IgD-negative memory B cell (primary cell): ENCODE measurements around the gene LYSMD1. TPM values are rescaled to one million over a fixed set of nuclear protein-coding genes. Genes with fewer than 3 reads are reported as not detected.
"Not testable (repeated sequence)": the region's sequence is repeated elsewhere in the genome, so short reads cannot be mapped to it uniquely, and the experiment has no call there.

Experiments
- H3K27ac Mint-ChIP-seq, 3 donors: one replicate each; pipeline ENCODE4 v1.8.0; 2020 to 2022; ENCODE audit warnings: mild to moderate bottlenecking in 3 of 3, mixed read lengths in 3 of 3, moderate library complexity in 1 of 3
- H3K27me3 Mint-ChIP-seq: one replicate; pipeline ENCODE4 v1.8.0; 2021; ENCODE audit warnings: mixed read lengths
- H3K36me3 Mint-ChIP-seq: one replicate; pipeline ENCODE4 v1.8.0; 2020; ENCODE audit warnings: mild to moderate bottlenecking, mixed read lengths
- H3K4me1 Mint-ChIP-seq, 3 donors: one replicate each; pipeline ENCODE4 v1.8.0; 2020 to 2022; ENCODE audit warnings: mixed read lengths in 3 of 3, mild to moderate bottlenecking in 1 of 3
- H3K4me3 Mint-ChIP-seq, 4 donors: one replicate each; pipeline ENCODE4 v1.8.0; 2020 to 2022; ENCODE audit warnings: mild to moderate bottlenecking in 4 of 4, mixed read lengths in 4 of 4, moderate library complexity in 3 of 4
- H3K9me3 Mint-ChIP-seq, 3 donors: one replicate each; pipeline ENCODE4 v1.8.0; 2020 to 2021; ENCODE audit warnings: mixed read lengths in 3 of 3, mild to moderate bottlenecking in 1 of 3
- polyA plus RNA-seq: library from polyadenylated mRNA; unstranded; fragments of 300-500 nt; fragmentation: Illumina TruSeq; gene quantifications from one replicate; pipeline ENCODE4 v1.2.3, GENCODE V29; 2021

LYSMD1 gene, protein sequence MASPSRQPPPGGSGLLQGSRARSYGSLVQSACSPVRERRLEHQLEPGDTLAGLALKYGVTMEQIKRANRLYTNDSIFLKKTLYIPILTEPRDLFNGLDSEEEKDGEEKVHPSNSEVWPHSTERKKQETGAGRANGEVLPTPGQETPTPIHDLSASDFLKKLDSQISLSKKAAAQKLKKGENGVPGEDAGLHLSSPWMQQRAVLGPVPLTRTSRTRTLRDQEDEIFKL
- 0.69 TPM for polyA plus RNA-seq

DNA sequence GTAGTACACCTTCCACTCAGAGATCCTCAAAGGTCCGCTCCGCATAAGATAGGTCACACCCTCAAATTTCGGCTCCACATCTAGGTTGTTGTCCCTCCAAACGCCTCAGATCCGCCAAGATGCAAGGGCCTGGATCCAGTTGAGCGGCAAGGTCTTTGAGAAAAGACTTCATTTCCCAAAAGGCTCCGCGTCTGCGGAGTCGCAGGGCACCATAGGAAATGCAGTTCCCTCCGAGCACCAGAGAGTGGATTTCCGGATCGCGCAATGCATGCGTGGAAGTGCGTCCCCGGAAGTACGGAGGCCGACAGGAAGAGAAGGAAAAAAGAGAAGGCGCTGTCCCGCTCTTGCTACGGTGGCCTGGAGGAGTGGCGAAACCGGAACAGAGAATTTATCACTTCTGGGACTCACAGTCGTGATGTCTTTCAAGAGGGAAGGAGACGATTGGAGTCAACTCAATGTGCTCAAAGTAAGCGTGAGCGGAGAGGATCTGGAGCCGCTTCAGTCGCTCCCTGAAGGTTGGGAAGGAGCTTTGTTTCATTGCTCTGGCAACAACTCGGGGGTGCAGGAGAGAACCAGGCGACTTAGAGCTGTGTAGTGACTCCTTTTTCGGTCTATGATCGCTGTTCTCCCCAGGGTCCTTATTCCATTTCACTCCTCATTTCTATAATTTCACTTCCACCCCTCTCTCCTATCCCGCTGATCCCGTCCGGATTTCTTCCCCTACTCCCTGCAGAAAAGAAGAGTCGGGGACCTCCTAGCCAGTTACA lies at the start of gene LYSMD1, which contains the start of gene SCNM1:
Gene LYSMD1 (minus strand): TSS at position 165 of the 767 bp plus-strand sequence. CDS start 644 bp downstream, outside the sequence.
Gene SCNM1 (plus strand): TSS at position 407 of the 767 bp plus-strand sequence. CDS start 9 bp downstream, at position 416.
- peak within 1 kb of the TSS; percentile 95 to 99 (median 96) for H3K4me3 Mint-ChIP-seq
- peaks cover 0 to 2% (median 0%) of the 10 kb centered on the region in 3 donors for H3K9me3 Mint-ChIP-seq
- H3K36me3 Mint-ChIP-seq = peaks cover 11% of the 10 kb centered on the region
- H3K27ac Mint-ChIP-seq = peak within 1 kb of the TSS; percentile 97 to 100 (median 98)
- H3K27me3 Mint-ChIP-seq = peaks cover 1% of the 10 kb centered on the region
- H3K4me1 Mint-ChIP-seq = peaks cover 21 to 27% (median 24%) of the 10 kb centered on the region in 3 donors

- Mint-ChIP-seq H3K27me3 (no peaks in the 10 kb centered on the region), H3K4me1 (peaks cover 10 to 18% (median 12%) of the 10 kb centered on the region in 3 donors), H3K4me3 (no peak overlapping the region), H3K36me3 (peaks cover 3% of the 10 kb centered on the region), H3K9me3 (no peaks in the 10 kb centered on the region), H3K27ac (peak overlapping the region in 1 of 3 donors; percentile 3)
Observed at GRCh38 chr1:151213560-151213959, 47.9 kb upstream of the LYSMD1 start.

DNA sequence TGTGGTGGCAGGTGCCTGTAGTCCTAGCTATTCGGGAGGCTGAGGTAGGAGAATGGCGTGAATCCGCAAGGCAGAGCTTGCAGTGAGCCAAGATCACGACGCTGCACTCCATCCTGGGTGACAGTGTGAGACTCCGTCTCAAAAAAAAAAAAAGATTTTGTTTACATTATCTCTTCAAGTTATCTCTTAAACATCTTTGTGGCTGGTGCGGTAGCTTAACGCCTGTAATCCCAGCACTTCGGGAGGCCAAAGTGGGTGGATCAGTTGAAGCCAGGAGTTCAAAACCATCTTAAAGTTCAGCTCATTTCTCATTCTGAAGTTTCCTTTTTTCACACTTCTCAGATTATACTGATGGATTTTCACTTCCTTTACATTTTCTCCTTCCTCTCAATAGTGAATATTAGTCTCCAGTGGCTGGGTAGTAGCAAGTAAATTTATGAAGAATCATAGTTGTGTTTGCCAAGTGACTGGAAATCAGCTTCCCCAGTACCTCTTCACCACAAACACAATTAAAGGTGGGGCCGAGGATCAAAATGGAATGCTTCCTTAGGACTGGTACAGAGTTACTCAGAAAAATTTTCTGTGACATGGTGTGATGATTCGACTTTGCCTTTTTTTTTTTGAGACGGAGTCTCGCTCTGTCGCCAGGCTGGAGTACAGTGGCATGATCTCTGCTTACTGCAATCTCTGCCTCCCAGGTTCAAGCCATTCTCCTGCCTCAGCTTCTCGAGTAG lies 46.4 kb upstream of the LYSMD1 start:
- no peak overlapping the region for H3K4me3 Mint-ChIP-seq
- H3K36me3 Mint-ChIP-seq = peaks cover 3% of the 10 kb centered on the region
- peak overlapping the region in 2 of 3 donors; percentile 73 to 81 for H3K27ac Mint-ChIP-seq

DNA sequence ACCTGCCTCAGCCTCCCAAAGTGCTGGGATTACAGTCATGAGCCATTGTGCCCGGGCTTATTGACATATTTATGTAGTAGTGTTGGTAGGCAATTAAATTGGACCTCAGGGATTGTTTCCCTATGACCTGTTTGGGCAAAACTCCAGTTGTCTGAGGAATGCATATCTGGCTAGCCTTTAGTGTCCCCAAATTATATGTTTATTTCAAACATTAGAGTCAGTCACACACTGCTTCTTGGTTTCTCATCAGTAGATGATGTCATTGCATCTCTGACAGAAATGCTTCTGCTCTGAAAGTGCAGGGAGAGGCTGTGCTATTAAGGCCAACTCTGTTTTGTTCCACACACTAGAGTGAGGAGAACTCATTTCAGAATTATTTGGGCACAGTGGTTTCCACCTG lies 45.1 kb upstream of the LYSMD1 start:
- Mint-ChIP-seq H3K9me3 (no peaks in the 10 kb centered on the region), H3K4me1 (peaks cover 10 to 14% (median 11%) of the 10 kb centered on the region in 3 donors), H3K27me3 (no peaks in the 10 kb centered on the region), H3K36me3 (peaks cover 3% of the 10 kb centered on the region), H3K27ac (no peak overlapping the region), H3K4me3 (no peak overlapping the region)

More for the DNA sequence above, 46.4 kb upstream of the LYSMD1 start:
- no peaks in the 10 kb centered on the region for H3K9me3 Mint-ChIP-seq
- no peaks in the 10 kb centered on the region for H3K27me3 Mint-ChIP-seq
- H3K4me1 Mint-ChIP-seq = peaks cover 10 to 17% (median 12%) of the 10 kb centered on the region in 3 donors

- peaks cover 14 to 21% (median 16%) of the 10 kb centered on the region in 3 donors for H3K4me1 Mint-ChIP-seq
- H3K9me3 Mint-ChIP-seq, H3K36me3 Mint-ChIP-seq, H3K4me3 Mint-ChIP-seq, H3K27me3 Mint-ChIP-seq, H3K27ac Mint-ChIP-seq: not testable (repeated sequence)
Observed at GRCh38 chr1:151205381-151205965, 39.8 kb upstream of the LYSMD1 start.

DNA sequence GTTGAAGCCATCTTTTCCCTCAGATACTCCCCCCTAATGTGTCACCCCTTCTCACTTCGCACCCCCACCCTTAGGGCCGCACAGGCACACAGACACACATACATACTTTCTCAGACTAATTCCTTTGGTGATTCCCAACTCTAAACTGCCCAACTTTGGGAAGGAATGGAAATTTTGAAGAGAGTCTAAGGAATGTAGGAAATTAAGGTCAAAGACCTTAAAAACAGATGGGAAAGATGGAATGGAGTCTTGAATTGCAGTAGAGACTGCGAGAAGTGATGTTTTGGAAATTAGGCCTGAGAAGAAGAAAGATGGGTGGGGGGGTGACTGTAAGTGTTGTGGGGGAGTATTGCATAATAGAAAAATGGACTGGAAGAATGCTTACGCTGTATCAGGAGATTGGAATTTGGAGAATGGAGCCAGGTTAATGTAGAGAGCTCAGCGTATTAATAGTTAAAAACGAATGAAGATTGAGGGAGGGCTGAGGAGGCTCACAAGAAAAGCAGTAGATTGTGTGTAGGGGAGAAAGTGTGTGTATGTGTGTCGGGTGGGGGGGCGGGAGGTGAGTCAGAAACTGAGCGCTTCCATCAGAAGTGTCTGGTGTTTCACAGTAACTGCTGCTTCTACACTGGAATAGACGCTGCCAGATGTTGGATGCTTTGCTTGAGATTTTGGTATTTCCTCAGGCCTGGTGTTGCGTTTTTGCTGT lies 34.3 kb upstream of the LYSMD1 start:
- Mint-ChIP-seq H3K9me3 (no peaks in the 10 kb centered on the region), H3K4me1 (peaks cover 25 to 45% (median 32%) of the 10 kb centered on the region in 3 donors), H3K36me3 (peaks cover 1% of the 10 kb centered on the region), H3K4me3 (peak overlapping the region; percentile 97 to 98 (median 98)), H3K27ac (peak overlapping the region; percentile 93 to 99 (median 99)), H3K27me3 (peaks cover 2% of the 10 kb centered on the region)

DNA sequence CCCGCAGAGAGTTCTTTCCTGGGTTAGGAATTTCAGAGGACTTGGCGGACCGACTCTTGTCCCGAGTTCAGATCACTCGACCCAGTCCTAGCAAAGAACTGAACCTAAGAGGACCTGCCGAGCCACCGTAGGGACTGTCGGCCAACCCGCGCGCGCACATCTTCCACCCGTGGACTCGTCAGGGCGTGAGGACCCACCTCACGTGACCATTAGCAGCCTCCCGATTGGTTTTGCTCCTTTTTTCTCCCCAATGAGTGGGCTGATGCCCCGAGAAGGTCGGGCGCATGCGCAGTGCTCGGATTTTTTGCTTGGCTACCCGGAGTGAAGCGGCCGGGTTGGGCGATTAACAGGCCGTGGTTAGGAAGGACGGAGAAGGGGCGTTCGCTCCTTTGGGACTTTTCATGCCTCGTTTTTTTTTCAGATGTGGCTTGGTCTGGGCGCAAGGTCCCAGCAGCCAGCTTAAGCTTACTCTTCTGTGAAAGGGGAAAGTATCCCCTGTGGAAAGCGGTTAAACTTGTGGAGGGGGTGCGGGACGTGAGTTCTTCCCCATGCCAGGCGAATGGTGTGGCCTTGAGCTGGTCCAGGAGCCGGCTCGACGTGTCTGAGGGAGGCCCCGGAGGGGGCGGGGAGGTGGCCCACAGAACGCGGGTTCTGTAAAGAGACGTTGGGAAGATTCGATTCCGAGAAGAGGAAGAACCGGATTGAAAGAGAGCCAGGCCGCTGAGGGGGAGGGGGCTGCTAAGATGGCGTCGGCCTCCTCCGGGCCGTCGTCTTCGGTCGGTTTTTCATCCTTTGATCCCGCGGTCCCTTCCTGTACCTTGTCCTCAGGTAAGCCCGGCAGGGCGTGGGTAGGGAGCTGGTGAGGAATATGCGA lies 32.8 kb upstream of the LYSMD1 start, which contains the start of gene PIP5K1A:
Gene PIP5K1A (plus strand): TSS at position 299 of the 874 bp plus-strand sequence. CDS start 445 bp downstream, at position 744.
- Mint-ChIP-seq H3K4me1 (peaks cover 20 to 37% (median 30%) of the 10 kb centered on the region in 3 donors), H3K36me3 (peaks cover 1% of the 10 kb centered on the region), H3K27ac (peak within 1 kb of the TSS; percentile 93 to 99 (median 99)), H3K27me3 (peaks cover 3% of the 10 kb centered on the region), H3K9me3 (no peaks in the 10 kb centered on the region), H3K4me3 (peak within 1 kb of the TSS; percentile 97 to 98 (median 98))

GRCh38 chr1:151197863-151198253 lies 32.2 kb upstream of the LYSMD1 start:
- peaks cover 3% of the 10 kb centered on the region for H3K27me3 Mint-ChIP-seq
- peaks cover 20 to 37% (median 30%) of the 10 kb centered on the region in 3 donors for H3K4me1 Mint-ChIP-seq
- peak overlapping the region; percentile 93 to 99 (median 99) for H3K27ac Mint-ChIP-seq
- H3K36me3 Mint-ChIP-seq = peaks cover 1% of the 10 kb centered on the region
- peak overlapping the region; percentile 97 to 98 (median 98) for H3K4me3 Mint-ChIP-seq
- no peaks in the 10 kb centered on the region for H3K9me3 Mint-ChIP-seq

- no peaks in the 10 kb centered on the region for H3K9me3 Mint-ChIP-seq
- H3K36me3 Mint-ChIP-seq = peaks cover 1% of the 10 kb centered on the region
- H3K4me3 Mint-ChIP-seq = peak overlapping the region; percentile 49 to 90 (median 64)
- H3K4me1 Mint-ChIP-seq = peaks cover 14 to 32% (median 23%) of the 10 kb centered on the region in 3 donors
- H3K27ac Mint-ChIP-seq = peak overlapping the region; percentile 8 to 88 (median 52)
- peaks cover 3% of the 10 kb centered on the region for H3K27me3 Mint-ChIP-seq
Observed at GRCh38 chr1:151196292-151196800, 30.6 kb upstream of the LYSMD1 start.

DNA sequence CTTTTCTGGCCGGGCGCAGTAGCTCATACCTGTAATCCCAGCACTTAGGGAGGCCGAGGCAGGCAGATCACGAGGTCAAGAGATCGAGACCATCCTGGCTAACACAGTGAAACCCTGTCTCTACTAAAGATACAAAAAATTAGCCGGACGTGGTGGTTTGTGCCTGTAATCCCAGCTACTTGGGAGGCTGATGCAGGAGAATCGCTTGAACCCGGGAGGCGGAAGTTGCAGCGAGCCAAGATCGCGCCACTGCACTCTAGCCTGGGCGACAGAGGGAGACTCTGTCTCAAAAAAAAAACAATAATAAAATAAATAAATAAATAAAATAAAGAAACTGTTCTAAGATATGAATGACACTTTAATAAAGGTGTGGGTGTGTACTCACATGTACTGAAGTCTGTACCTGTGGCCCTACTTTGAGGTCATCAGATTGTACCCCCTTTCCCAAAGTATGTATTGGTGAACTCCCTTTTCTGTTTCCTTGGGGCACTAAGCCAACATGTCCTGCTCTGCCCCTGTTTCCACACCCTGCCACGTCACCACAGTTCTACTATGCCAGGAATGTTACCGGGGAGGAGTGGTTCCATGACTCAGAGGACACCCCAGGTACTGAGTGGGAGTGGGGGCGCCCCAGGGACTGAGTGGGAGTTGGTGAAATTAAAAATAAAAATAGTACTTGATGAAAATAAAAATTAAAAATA lies 29.3 kb upstream of the LYSMD1 start:
- H3K4me1 Mint-ChIP-seq = peaks cover 17 to 39% (median 23%) of the 10 kb centered on the region in 3 donors
- not testable (repeated sequence) for H3K36me3 Mint-ChIP-seq, H3K9me3 Mint-ChIP-seq, H3K27me3 Mint-ChIP-seq
- peak overlapping the region in 2 of 4 donors; percentile 31 to 41 for H3K4me3 Mint-ChIP-seq
- H3K27ac Mint-ChIP-seq = peak overlapping the region in 1 of 3 donors; percentile 78

DNA sequence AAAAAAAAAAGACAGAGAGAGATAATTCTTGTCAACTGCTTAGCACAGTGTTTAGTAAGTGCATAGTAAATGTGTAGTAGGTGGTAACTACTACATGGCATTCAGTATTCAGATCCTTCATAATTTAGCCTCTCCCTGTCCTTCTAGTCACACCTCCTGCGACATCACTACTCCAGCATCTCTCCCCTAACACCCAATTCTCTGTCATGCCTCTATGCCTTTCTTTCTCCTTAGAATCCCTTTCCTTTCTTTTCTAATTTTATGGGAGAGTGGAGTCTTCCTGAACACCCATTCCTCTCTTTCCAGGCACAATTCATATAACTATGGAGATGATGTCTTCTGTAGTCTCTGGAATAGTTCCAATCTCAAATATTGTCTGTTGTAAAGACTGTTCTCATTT lies 28.2 kb upstream of the LYSMD1 start:
- Mint-ChIP-seq H3K4me3 (peak overlapping the region in 2 of 4 donors; percentile 8 to 65), H3K4me1 (peaks cover 17 to 40% (median 19%) of the 10 kb centered on the region in 3 donors), H3K27ac (peak overlapping the region in 1 of 3 donors; percentile 78), H3K27me3 (peaks cover 3% of the 10 kb centered on the region), H3K36me3 (peaks cover 5% of the 10 kb centered on the region), H3K9me3 (no peaks in the 10 kb centered on the region)

- peak overlapping the region in 1 of 4 donors; percentile 65 for H3K4me3 Mint-ChIP-seq
- H3K9me3 Mint-ChIP-seq = no peaks in the 10 kb centered on the region
- H3K27me3 Mint-ChIP-seq = peaks cover 3% of the 10 kb centered on the region
- H3K27ac Mint-ChIP-seq = peak overlapping the region in 2 of 3 donors; percentile 35 to 78
- peaks cover 20 to 41% (median 23%) of the 10 kb centered on the region in 3 donors for H3K4me1 Mint-ChIP-seq
- peaks cover 5% of the 10 kb centered on the region for H3K36me3 Mint-ChIP-seq
Observed at GRCh38 chr1:151193304-151193703, 27.6 kb upstream of the LYSMD1 start.
